HCT116 (cell line): ENCODE data around the gene IQGAP3. TPM values are rescaled to one million over a fixed set of nuclear protein-coding genes. Genes with fewer than 3 reads are reported as not detected.

Experiments used
- ATAC-seq: fragments of 200-7000 bp; cut with Tn5 transposase; 2 replicates; pipeline ENCODE4 v1.9.1; 2020; ENCODE audit warnings: mild to moderate bottlenecking, moderate library complexity
- BruUV-seq: library from RNA; stranded (reverse); fragments of 400-500 nt; replicated peaks from 2 replicates; lab custom pipeline; 2021; lab: Mats Ljungman, UMichigan
- CTCF ChIA-PET: fragments of 300-600 bp; sonication (Branson Sonifier 250); formaldehyde crosslinking; loops from one replicate; lab custom pipeline; 2021; ENCODE audit warnings: antibody characterized with exemption; lab: Charles Lee
- POLR2A ChIA-PET: fragments of 300-600, 350-600 bp; sonication (Branson Sonifier 250); formaldehyde crosslinking; loops from one replicate; lab custom pipeline; 2021; ENCODE audit warnings: antibody characterized with exemption; lab: Charles Lee
- RAD21 ChIA-PET, 2 experiments: fragments of 300-600 bp; sonication (Branson Sonifier 250); formaldehyde crosslinking; loops; one replicate each; lab custom pipeline; 2023; ENCODE audit warnings: low total read pairs in 2 of 2; ENCODE audit not compliant: uncharacterized antibody in 2 of 2, unreplicated experiment in 2 of 2, low non-redundant PET in 1 of 2; lab: Charles Lee
- DNase-seq: peaks from one replicate; pipeline ENCODE4 v3.0.0-alpha.2; 2010; ENCODE audit warnings: low read depth, low spot score
- H2AFZ ChIP-seq: fragments of 200-600 bp; shearing (Covaris generic), sonication (generic); 2 replicates; pipeline ENCODE4 v1.6.1; 2017; ENCODE audit warnings: low read depth, mixed run types, mixed read lengths, antibody characterized with exemption, low read length; ENCODE audit not compliant: poor library complexity, severe bottlenecking
- H3K27ac ChIP-seq: 2 replicates; pipeline ENCODE4 v1.5.1; 2012; ENCODE audit warnings: low read depth, low read length
- H3K27me3 ChIP-seq: fragments of 200-600 bp; sonication (generic); 2 replicates; pipeline ENCODE4 v1.6.1; 2016; ENCODE audit warnings: mixed run types, low read length, mixed read lengths; ENCODE audit not compliant: insufficient read depth
- H3K36me3 ChIP-seq, 2 experiments: fragments of 200-500 bp in 1 of 2; fragments of 200-600 bp in 1 of 2; sonication (Bioruptor generic) in 1 of 2; sonication (generic) in 1 of 2; 2 replicates each; pipeline versions ENCODE4 v1.5.1 to v1.6.1; 2014 to 2016; ENCODE audit warnings: low read length in 2 of 2, inconsistent platforms in 1 of 2, mixed read lengths in 1 of 2, mixed run types in 1 of 2; ENCODE audit not compliant: insufficient read depth in 2 of 2, control insufficient read depth in 1 of 2
- H3K4me1 ChIP-seq, 2 experiments: fragments of 200-600 bp in 1 of 2; sonication (generic) in 1 of 2; 2 replicates each; pipeline versions ENCODE4 v1.5.1 to v1.6.1; 2012 to 2017; ENCODE audit warnings: low read length in 2 of 2, inconsistent platforms in 1 of 2, mild to moderate bottlenecking in 1 of 2, mixed read lengths in 1 of 2, mixed run types in 1 of 2, moderate library complexity in 1 of 2; ENCODE audit not compliant: insufficient read depth in 2 of 2, control insufficient read depth in 1 of 2
- H3K4me2 ChIP-seq: fragments of 200-600 bp; sonication (generic); 2 replicates; pipeline ENCODE4 v1.6.1; 2017; ENCODE audit warnings: mixed run types, low read length, mixed read lengths
- H3K4me3 ChIP-seq, 2 experiments: fragments of 200-600 bp in 1 of 2; sonication (generic) in 1 of 2; replicated peaks in 1 of 2; 2 replicates each; pipeline ENCODE4 v1.5.1; 2011 to 2016; ENCODE audit warnings: low read length in 2 of 2, control low read depth in 1 of 2, low read depth in 1 of 2, mild to moderate bottlenecking in 1 of 2, mixed read lengths in 1 of 2, mixed run types in 1 of 2
- H3K79me2 ChIP-seq: fragments of 200-600 bp; sonication (generic); 2 replicates; pipeline ENCODE4 v1.6.1; 2017; ENCODE audit warnings: mild to moderate bottlenecking, mixed run types, low read length, moderate library complexity, mixed read lengths; ENCODE audit not compliant: insufficient read depth
- H3K9ac ChIP-seq: fragments of 200-600 bp; sonication (generic); 2 replicates; pipeline ENCODE4 v1.6.1; 2016; ENCODE audit warnings: low read length, mixed read lengths
- H3K9me2 ChIP-seq: fragments of 200-600 bp; sonication (generic), shearing (Covaris generic); 2 replicates; pipeline ENCODE4 v1.6.1; 2017; ENCODE audit warnings: mixed run types, mild to moderate bottlenecking, moderate library complexity; ENCODE audit not compliant: insufficient read depth
- H3K9me3 ChIP-seq, 2 experiments: fragments of 200-500 bp in 1 of 2; fragments of 200-600 bp in 1 of 2; sonication (Bioruptor generic) in 1 of 2; sonication (generic) in 1 of 2; 2 replicates each; pipeline ENCODE4 v1.6.1; 2014 to 2017; ENCODE audit warnings: low read length in 2 of 2, mixed read lengths in 2 of 2, inconsistent platforms in 1 of 2, low read depth in 1 of 2, mild to moderate bottlenecking in 1 of 2, mixed run types in 1 of 2, moderate library complexity in 1 of 2; ENCODE audit not compliant: control insufficient read depth in 1 of 2, insufficient read depth in 1 of 2
- H4K20me1 ChIP-seq: fragments of 200-600 bp; sonication (generic), shearing (Covaris generic); 2 replicates; pipeline ENCODE4 v1.6.1; 2017; ENCODE audit warnings: mixed run types, mild to moderate bottlenecking, moderate library complexity; ENCODE audit not compliant: insufficient read depth
- CBX3 ChIP-seq: IDR thresholded peaks from 2 replicates; pipeline ENCODE4 v1.6.1; 2012; ENCODE audit warnings: low read depth
- CEBPB ChIP-seq: IDR thresholded peaks from 2 replicates; pipeline ENCODE4 v1.6.1; 2012; ENCODE audit warnings: low read depth
- ELF1 ChIP-seq: IDR thresholded peaks from 2 replicates; pipeline ENCODE4 v1.6.1; 2012; ENCODE audit warnings: low read depth, borderline replicate concordance
- EZH2 ChIP-seq: fragments of 200-600 bp; sonication (generic); IDR thresholded peaks from 2 replicates; pipeline ENCODE4 v1.6.1; 2017; ENCODE audit warnings: antibody characterized with exemption, mixed run types
- EZH2phosphoT487 ChIP-seq: fragments of 200-600 bp; IDR thresholded peaks from 2 replicates; pipeline ENCODE4 v1.6.1; 2018; ENCODE audit warnings: antibody characterized with exemption, borderline replicate concordance
- POLR2AphosphoS5 ChIP-seq: IDR thresholded peaks from 2 replicates; pipeline ENCODE4 v1.6.1; 2011; ENCODE audit warnings: mild to moderate bottlenecking, low read depth, low read length, moderate library complexity
- RAD21 ChIP-seq: IDR thresholded peaks from 2 replicates; pipeline ENCODE4 v1.6.1; 2012; ENCODE audit warnings: low read depth, mild to moderate bottlenecking
- SIN3A ChIP-seq: IDR thresholded peaks from 2 replicates; pipeline ENCODE4 v1.6.1; 2012; ENCODE audit warnings: low read depth
- YY1 ChIP-seq: IDR thresholded peaks from 2 replicates; pipeline ENCODE4 v1.6.1; 2011; ENCODE audit warnings: low read length, low read depth, moderate library complexity, mild to moderate bottlenecking; ENCODE audit not compliant: insufficient replicate concordance; ENCODE audit errors: extremely low read depth
- ZFX ChIP-seq: fragments of 450-650 bp; IDR thresholded peaks from 2 replicates; pipeline ENCODE4 v1.6.1; 2017
- ZNF274 ChIP-seq: fragments of 200-500 bp; sonication (Bioruptor generic); IDR thresholded peaks from 2 replicates; pipeline ENCODE4 v1.6.1; 2014; ENCODE audit warnings: mild to moderate bottlenecking, low read depth, low read length, inconsistent platforms
- intact Hi-C: fragments of 100-400 bp; cut with micrococcal nuclease; formaldehyde crosslinking; loops from 2 replicates; pipeline ENCODE4 v1.10.0; 2022
- total RNA-seq: library from RNA; stranded (reverse); gene quantifications from one replicate; pipeline ENCODE4 v1.2.1, GENCODE V29; 2021; ENCODE audit not compliant: unreplicated experiment
- TF ChIP-seq, protein P1 (sequence below), 3 experiments: fragments of 200-600 bp in 1 of 3; sonication (generic) in 1 of 3; IDR thresholded peaks in 2 of 3; conservative IDR thresholded peaks in 1 of 3; 2 replicates each; pipeline ENCODE4 v1.5.1; 2012 to 2017; ENCODE audit warnings: low read depth in 2 of 3, low read length in 2 of 3, antibody characterized with exemption in 1 of 3, borderline replicate concordance in 1 of 3, control low read depth in 1 of 3, mild to moderate bottlenecking in 1 of 3, mixed read lengths in 1 of 3, mixed run types in 1 of 3, moderate library complexity in 1 of 3; ENCODE audit not compliant: insufficient read depth in 1 of 3

Gene IQGAP3
- total RNA-seq, 1 experiment from 2014 or later = 38.8 TPM

DNA sequence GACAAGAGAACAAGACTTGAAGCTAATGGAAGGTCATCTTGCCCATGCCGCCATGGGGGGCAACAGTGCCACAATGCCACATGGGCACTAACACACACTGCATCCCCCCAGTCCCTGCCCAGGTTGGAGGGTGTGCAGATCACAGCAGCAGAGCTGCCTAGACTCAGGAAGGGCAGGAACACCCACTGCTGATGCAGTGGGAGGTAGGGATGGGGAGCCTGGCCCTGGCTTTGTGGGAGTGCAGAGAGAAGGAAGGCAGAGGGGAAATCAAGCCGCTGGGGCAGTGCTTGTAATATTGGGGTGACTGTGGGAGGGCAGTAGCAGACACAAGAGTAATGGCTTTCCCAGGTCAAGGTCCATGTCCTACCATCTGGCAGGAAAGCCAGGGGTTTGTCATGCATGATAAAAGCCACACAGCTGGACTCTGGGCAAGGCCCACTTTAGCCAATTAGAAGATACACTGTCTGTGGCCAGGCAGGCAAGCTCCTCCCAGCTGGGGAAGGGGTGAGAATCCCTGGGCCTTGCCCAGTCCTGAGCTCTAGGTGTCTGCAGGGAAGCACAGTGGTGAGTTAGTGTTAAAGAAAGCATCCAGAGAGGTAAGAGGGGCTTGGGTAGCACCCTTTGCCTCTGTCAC is 46.4 kb downstream of the IQGAP3 start:
- Histone ChIP-seq H3K9ac (no peak overlapping the region), H3K27me3 (no peaks in the 10 kb centered on the region), H3K9me3 (no peaks in the 10 kb centered on the region), H3K4me3 (no peak overlapping the region), H3K4me1 (no peaks in the 10 kb centered on the region; a peak in 1 of 4 replicates), H3K4me2 (no peak overlapping the region), H2AFZ (no peak overlapping the region), H3K27ac (no peak overlapping the region), H3K79me2 (no peaks in the 10 kb centered on the region), H4K20me1 (no peaks in the 10 kb centered on the region), H3K36me3 (peaks cover 12 to 38% of the 10 kb centered on the region in 2 experiments; a peak in 3 of 4 replicates), H3K9me2 (no peaks in the 10 kb centered on the region)
- intact Hi-C loops = no loop called here
- RAD21 ChIA-PET = no interaction called here
- CTCF ChIA-PET = no interaction called here
- TSS peak; percentile 31 for BruUV-seq
- DNase-seq = no peak
- no peak for ATAC-seq
- TF ChIP-seq, protein P1, sequence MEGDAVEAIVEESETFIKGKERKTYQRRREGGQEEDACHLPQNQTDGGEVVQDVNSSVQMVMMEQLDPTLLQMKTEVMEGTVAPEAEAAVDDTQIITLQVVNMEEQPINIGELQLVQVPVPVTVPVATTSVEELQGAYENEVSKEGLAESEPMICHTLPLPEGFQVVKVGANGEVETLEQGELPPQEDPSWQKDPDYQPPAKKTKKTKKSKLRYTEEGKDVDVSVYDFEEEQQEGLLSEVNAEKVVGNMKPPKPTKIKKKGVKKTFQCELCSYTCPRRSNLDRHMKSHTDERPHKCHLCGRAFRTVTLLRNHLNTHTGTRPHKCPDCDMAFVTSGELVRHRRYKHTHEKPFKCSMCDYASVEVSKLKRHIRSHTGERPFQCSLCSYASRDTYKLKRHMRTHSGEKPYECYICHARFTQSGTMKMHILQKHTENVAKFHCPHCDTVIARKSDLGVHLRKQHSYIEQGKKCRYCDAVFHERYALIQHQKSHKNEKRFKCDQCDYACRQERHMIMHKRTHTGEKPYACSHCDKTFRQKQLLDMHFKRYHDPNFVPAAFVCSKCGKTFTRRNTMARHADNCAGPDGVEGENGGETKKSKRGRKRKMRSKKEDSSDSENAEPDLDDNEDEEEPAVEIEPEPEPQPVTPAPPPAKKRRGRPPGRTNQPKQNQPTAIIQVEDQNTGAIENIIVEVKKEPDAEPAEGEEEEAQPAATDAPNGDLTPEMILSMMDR (IDR thresholded peaks at IDR 0.05 in 2 of 3, conservative IDR thresholded peaks at IDR 0.05 in 1 of 3; ENCODE audit: borderline replicate concordance in 1 of 3, insufficient read depth in 1 of 3, low read depth in 2 of 3, low read length in 2 of 3) = no peak
- TF ChIP-seq ELF1 (no peak), ZFX (no peak), YY1 (no peak)
- POLR2A ChIA-PET = interaction anchor here (0.7 kb wide), 1 partner anchor 16 kb away, joined by 3 read pairs; no protein-coding TSS in a partner anchor

DNA sequence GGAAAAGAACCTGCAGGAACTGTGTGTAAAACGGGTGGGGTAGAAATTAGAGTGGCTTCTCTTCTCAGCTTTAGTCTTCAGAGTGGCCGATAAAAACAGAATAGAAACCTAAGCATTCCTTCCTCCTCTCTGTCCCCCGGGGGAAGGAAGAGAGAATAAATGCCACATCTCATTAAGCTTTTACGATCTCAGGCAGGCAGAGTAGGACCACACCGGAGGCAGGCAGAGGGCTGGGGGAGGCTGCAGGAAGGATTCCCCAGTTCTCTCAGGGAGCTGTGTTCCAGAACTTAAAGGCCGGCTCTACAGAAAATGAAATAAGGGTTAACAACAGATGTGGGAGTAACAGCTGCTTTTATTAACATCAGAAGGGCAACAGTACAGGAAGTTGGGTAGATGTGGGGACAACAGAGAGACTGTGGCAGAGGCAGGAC is 47.3 kb downstream of the IQGAP3 start:
- BruUV-seq = no TSS peak
- H3K4me3 ChIP-seq = no peak overlapping the region
- no peaks in the 10 kb centered on the region; a peak in 1 of 4 replicates for H3K4me1 ChIP-seq
- no peaks in the 10 kb centered on the region for H3K9me2 ChIP-seq
- H3K4me2 ChIP-seq = no peak overlapping the region
- H2AFZ ChIP-seq = no peak overlapping the region
- no peak overlapping the region for H3K9ac ChIP-seq
- ChIA-PET CTCF (no interaction called here), POLR2A (interaction anchor here (0.6 kb wide), 2 partner anchors 40 to 312 kb away, joined by 3 read pairs; partner anchors contain the start of gene PMF1), RAD21 (interaction anchor here in 1 of 2 experiments (0.6 kb wide), 1 partner anchor 22 kb away, joined by 7 read pairs; no protein-coding TSS in a partner anchor)
- no peak overlapping the region for H3K27ac ChIP-seq
- ATAC-seq (no peak), DNase-seq (no peak)
- H3K27me3 ChIP-seq = no peaks in the 10 kb centered on the region
- no peaks in the 10 kb centered on the region for H3K9me3 ChIP-seq
- H3K36me3 ChIP-seq = peaks cover 8 to 37% of the 10 kb centered on the region in 2 experiments; a peak in 3 of 4 replicates
- intact Hi-C loops = no loop called here
- H4K20me1 ChIP-seq = no peaks in the 10 kb centered on the region
- H3K79me2 ChIP-seq = no peaks in the 10 kb centered on the region
- TF ChIP-seq YY1 (no peak), ZNF274 (no peak), EZH2phosphoT487 (no peak), ZFX (no peak), CEBPB (no peak), POLR2AphosphoS5 (no peak), SIN3A (no peak), CBX3 (no peak), EZH2 (no peak), RAD21 (no peak)
- TF ChIP-seq, protein P1 (IDR thresholded peaks at IDR 0.05 in 2 of 3, conservative IDR thresholded peaks at IDR 0.05 in 1 of 3; ENCODE audit: borderline replicate concordance in 1 of 3, insufficient read depth in 1 of 3, low read depth in 2 of 3, low read length in 2 of 3) = no peak
